ENCODE data around the gene RGS6.
A peak's percentile ranks its signal among the peaks of the same experiment; 100 is the strongest.

RGS6 gene

GRCh38 chr14:72045885-72046284, 113.7 kb downstream of the RGS6 start:
- no peaks in the 10 kb centered on the region for H3K79me1 ChIP-seq (ENCODE audit: low read length)
- no peak overlapping the region for H2AK5ac ChIP-seq (ENCODE audit: low read length)
- H2AFZ ChIP-seq (ENCODE audit: insufficient read depth, low read length, poor library complexity) = no peak overlapping the region
- no peak overlapping the region for H2BK5ac ChIP-seq (ENCODE audit: low read depth, low read length, poor library complexity)
- H3K4me3 ChIP-seq (ENCODE audit: low read depth, low read length) = no peak overlapping the region
- H4K91ac ChIP-seq (ENCODE audit: low read depth, low read length) = no peak overlapping the region
- no peak overlapping the region for H2BK120ac ChIP-seq (ENCODE audit: insufficient read depth, low read length, poor library complexity)
- H4K12ac ChIP-seq (ENCODE audit: low read depth, low read length) = no peak overlapping the region
- no peaks in the 10 kb centered on the region for H3K79me2 ChIP-seq (ENCODE audit: control insufficient read depth, insufficient read depth, low read length, poor library complexity)
- H3K27ac ChIP-seq (ENCODE audit: low read depth, low read length) = no peak overlapping the region
- WGBS (ENCODE audit: extremely low coverage, insufficient coverage, insufficient read length) = no CpG with 5 or more reads among the region's 7 CpGs
- H3K27me3 ChIP-seq (ENCODE audit: insufficient read depth, low read length) = no peaks in the 10 kb centered on the region
- no peak overlapping the region for H2BK12ac ChIP-seq (ENCODE audit: low read length)
- H4K8ac ChIP-seq (ENCODE audit: low read depth, low read length) = no peak overlapping the region
- H3K36me3 ChIP-seq (ENCODE audit: control insufficient read depth in 1 of 2, insufficient read depth in 2 of 2, low read length in 2 of 2) = no peaks in the 10 kb centered on the region
- no peak overlapping the region for H3K18ac ChIP-seq (ENCODE audit: low read length)
- H3K23ac ChIP-seq (ENCODE audit: low read length) = no peak overlapping the region
- DNase-seq = no peak
- H3K4me2 ChIP-seq (ENCODE audit: low read length) = no peak overlapping the region
- no peaks in the 10 kb centered on the region for H3K4me1 ChIP-seq (ENCODE audit: control insufficient read depth in 1 of 2, insufficient read depth in 2 of 2, low read length in 2 of 2)
- no peak overlapping the region for H3K4ac ChIP-seq (ENCODE audit: low read depth, low read length)
- no peaks in the 10 kb centered on the region for H3K9me3 ChIP-seq (ENCODE audit: insufficient read depth, low read depth, low read length)
- H3K14ac ChIP-seq (ENCODE audit: low read length) = no peak overlapping the region
- no peak overlapping the region for H3K9ac ChIP-seq (ENCODE audit: low read length)

GRCh38 chr14:72049462-72049861, 117.2 kb downstream of the RGS6 start:
- Histone ChIP-seq H2AK5ac (ENCODE audit: low read length) (no peak overlapping the region), H3K4ac (ENCODE audit: low read depth, low read length) (no peak overlapping the region), H4K12ac (ENCODE audit: low read depth, low read length) (no peak overlapping the region), H4K8ac (ENCODE audit: low read depth, low read length) (no peak overlapping the region), H3K79me1 (ENCODE audit: low read length) (no peaks in the 10 kb centered on the region), H3K14ac (ENCODE audit: low read length) (no peak overlapping the region), H3K4me2 (ENCODE audit: low read length) (no peak overlapping the region), H2BK5ac (ENCODE audit: low read depth, low read length, poor library complexity) (no peak overlapping the region), H3K27me3 (ENCODE audit: insufficient read depth, low read length) (no peaks in the 10 kb centered on the region), H3K27ac (ENCODE audit: low read depth, low read length) (no peak overlapping the region), H3K23ac (ENCODE audit: low read length) (no peak overlapping the region), H2AFZ (ENCODE audit: insufficient read depth, low read length, poor library complexity) (no peak overlapping the region), H3K4me3 (ENCODE audit: low read depth, low read length) (no peak overlapping the region), H3K9ac (ENCODE audit: low read length) (no peak overlapping the region), H3K36me3 (ENCODE audit: control insufficient read depth in 1 of 2, insufficient read depth in 2 of 2, low read length in 2 of 2) (no peaks in the 10 kb centered on the region), H2BK120ac (ENCODE audit: insufficient read depth, low read length, poor library complexity) (no peak overlapping the region), H4K91ac (ENCODE audit: low read depth, low read length) (no peak overlapping the region), H3K4me1 (ENCODE audit: control insufficient read depth in 1 of 2, insufficient read depth in 2 of 2, low read length in 2 of 2) (no peaks in the 10 kb centered on the region), H3K9me3 (ENCODE audit: insufficient read depth, low read depth, low read length) (no peaks in the 10 kb centered on the region), H3K18ac (ENCODE audit: low read length) (no peak overlapping the region), H2BK12ac (ENCODE audit: low read length) (no peak overlapping the region), H3K79me2 (ENCODE audit: control insufficient read depth, insufficient read depth, low read length, poor library complexity) (no peaks in the 10 kb centered on the region)
- no CpG with 5 or more reads among the region's 1 CpG for WGBS (ENCODE audit: extremely low coverage, insufficient coverage, insufficient read length)
- DNase-seq = peak in 1 of 2 donors; percentile 8

DNA sequence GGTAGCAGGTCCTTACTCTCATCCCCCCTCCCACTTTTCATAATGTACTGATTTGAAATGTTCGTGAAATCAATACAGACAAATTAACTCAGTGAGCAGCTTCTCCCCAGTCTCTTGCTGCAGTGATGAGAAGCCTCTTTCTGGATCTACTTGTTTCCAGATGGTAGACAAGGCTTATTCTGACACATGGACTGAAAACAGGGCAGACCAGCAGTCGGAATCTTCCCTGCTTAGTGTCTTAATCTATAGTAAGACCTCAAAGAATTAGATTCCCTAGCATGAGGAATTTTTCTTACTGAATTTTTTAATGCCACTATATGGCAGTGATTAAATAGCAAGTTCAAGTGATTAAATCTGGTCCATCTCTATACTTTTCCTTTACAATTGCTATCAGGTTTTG, 120.1 kb downstream of the RGS6 start:
- H2BK12ac ChIP-seq (ENCODE audit: low read length) = no peak overlapping the region

GRCh38 chr14:72053651-72054050, 121.4 kb downstream of the RGS6 start:
- Histone ChIP-seq H3K27ac (ENCODE audit: low read depth, low read length) (no peak overlapping the region), H3K4me1 (ENCODE audit: control insufficient read depth in 1 of 2, insufficient read depth in 2 of 2, low read length in 2 of 2) (no peaks in the 10 kb centered on the region), H2AFZ (ENCODE audit: insufficient read depth, low read length, poor library complexity) (no peak overlapping the region), H3K18ac (ENCODE audit: low read length) (no peak overlapping the region), H3K4me3 (ENCODE audit: low read depth, low read length) (no peak overlapping the region), H4K8ac (ENCODE audit: low read depth, low read length) (no peak overlapping the region), H3K36me3 (ENCODE audit: control insufficient read depth in 1 of 2, insufficient read depth in 2 of 2, low read length in 2 of 2) (no peaks in the 10 kb centered on the region), H3K9me3 (ENCODE audit: insufficient read depth, low read depth, low read length) (no peaks in the 10 kb centered on the region), H3K79me2 (ENCODE audit: control insufficient read depth, insufficient read depth, low read length, poor library complexity) (no peaks in the 10 kb centered on the region), H3K4ac (ENCODE audit: low read depth, low read length) (no peak overlapping the region), H3K27me3 (ENCODE audit: insufficient read depth, low read length) (no peaks in the 10 kb centered on the region), H2BK5ac (ENCODE audit: low read depth, low read length, poor library complexity) (no peak overlapping the region), H3K23ac (ENCODE audit: low read length) (no peak overlapping the region), H4K12ac (ENCODE audit: low read depth, low read length) (no peak overlapping the region), H3K9ac (ENCODE audit: low read length) (no peak overlapping the region), H2AK5ac (ENCODE audit: low read length) (no peak overlapping the region), H3K4me2 (ENCODE audit: low read length) (no peak overlapping the region), H4K91ac (ENCODE audit: low read depth, low read length) (no peak overlapping the region), H3K14ac (ENCODE audit: low read length) (no peak overlapping the region), H2BK12ac (ENCODE audit: low read length) (no peak overlapping the region), H3K79me1 (ENCODE audit: low read length) (no peaks in the 10 kb centered on the region), H2BK120ac (ENCODE audit: insufficient read depth, low read length, poor library complexity) (no peak overlapping the region)
- DNase-seq = no peak
- WGBS (ENCODE audit: extremely low coverage, insufficient coverage, insufficient read length) = no CpG with 5 or more reads among the region's 3 CpGs

More for the DNA sequence above, 120.1 kb downstream of the RGS6 start:
- H2BK5ac ChIP-seq (ENCODE audit: low read depth, low read length, poor library complexity) = no peak overlapping the region
- H3K27me3 ChIP-seq (ENCODE audit: insufficient read depth, low read length) = no peaks in the 10 kb centered on the region
- no peak overlapping the region for H3K27ac ChIP-seq (ENCODE audit: low read depth, low read length)
- no peaks in the 10 kb centered on the region for H3K9me3 ChIP-seq (ENCODE audit: insufficient read depth, low read depth, low read length)
- no peak overlapping the region for H2AK5ac ChIP-seq (ENCODE audit: low read length)
- H2AFZ ChIP-seq (ENCODE audit: insufficient read depth, low read length, poor library complexity) = no peak overlapping the region
- WGBS (ENCODE audit: extremely low coverage, insufficient coverage, insufficient read length) = no CpG with 5 or more reads among the region's 2 CpGs
- H3K79me2 ChIP-seq (ENCODE audit: control insufficient read depth, insufficient read depth, low read length, poor library complexity) = no peaks in the 10 kb centered on the region
- no peak overlapping the region for H4K12ac ChIP-seq (ENCODE audit: low read depth, low read length)
- no peak overlapping the region for H3K4me3 ChIP-seq (ENCODE audit: low read depth, low read length)
- no peak for DNase-seq
- no peak overlapping the region for H3K23ac ChIP-seq (ENCODE audit: low read length)
- H3K4me1 ChIP-seq (ENCODE audit: control insufficient read depth in 1 of 2, insufficient read depth in 2 of 2, low read length in 2 of 2) = no peaks in the 10 kb centered on the region
- no peak overlapping the region for H3K9ac ChIP-seq (ENCODE audit: low read length)
- no peaks in the 10 kb centered on the region for H3K36me3 ChIP-seq (ENCODE audit: control insufficient read depth in 1 of 2, insufficient read depth in 2 of 2, low read length in 2 of 2)
- H4K8ac ChIP-seq (ENCODE audit: low read depth, low read length) = no peak overlapping the region
- no peak overlapping the region for H3K14ac ChIP-seq (ENCODE audit: low read length)
- H4K91ac ChIP-seq (ENCODE audit: low read depth, low read length) = no peak overlapping the region
- no peak overlapping the region for H3K18ac ChIP-seq (ENCODE audit: low read length)
- H3K4me2 ChIP-seq (ENCODE audit: low read length) = no peak overlapping the region
- no peak overlapping the region for H3K4ac ChIP-seq (ENCODE audit: low read depth, low read length)
- H3K79me1 ChIP-seq (ENCODE audit: low read length) = no peaks in the 10 kb centered on the region
- H2BK120ac ChIP-seq (ENCODE audit: insufficient read depth, low read length, poor library complexity) = no peak overlapping the region
